HTR-8/SVneo (cell line): Measurements from ENCODE around the gene ANKRD18B.
"Not testable (repeated sequence)": the region's sequence is repeated elsewhere in the genome, so short reads cannot be mapped to it uniquely, and the experiment has no call there.

ENCODE experiments used
- DNase-seq: peaks from one replicate; pipeline ENCODE4 v3.0.0; 2011; ENCODE audit warnings: low spot score, mixed read lengths; ENCODE audit not compliant: insufficient read length
- FAIRE-seq: peaks from 2 replicates; lab custom pipeline; 2011; peaks lifted over from hg19 to GRCh38; lab: Jason Lieb, UNC

The ANKRD18B gene

DNA sequence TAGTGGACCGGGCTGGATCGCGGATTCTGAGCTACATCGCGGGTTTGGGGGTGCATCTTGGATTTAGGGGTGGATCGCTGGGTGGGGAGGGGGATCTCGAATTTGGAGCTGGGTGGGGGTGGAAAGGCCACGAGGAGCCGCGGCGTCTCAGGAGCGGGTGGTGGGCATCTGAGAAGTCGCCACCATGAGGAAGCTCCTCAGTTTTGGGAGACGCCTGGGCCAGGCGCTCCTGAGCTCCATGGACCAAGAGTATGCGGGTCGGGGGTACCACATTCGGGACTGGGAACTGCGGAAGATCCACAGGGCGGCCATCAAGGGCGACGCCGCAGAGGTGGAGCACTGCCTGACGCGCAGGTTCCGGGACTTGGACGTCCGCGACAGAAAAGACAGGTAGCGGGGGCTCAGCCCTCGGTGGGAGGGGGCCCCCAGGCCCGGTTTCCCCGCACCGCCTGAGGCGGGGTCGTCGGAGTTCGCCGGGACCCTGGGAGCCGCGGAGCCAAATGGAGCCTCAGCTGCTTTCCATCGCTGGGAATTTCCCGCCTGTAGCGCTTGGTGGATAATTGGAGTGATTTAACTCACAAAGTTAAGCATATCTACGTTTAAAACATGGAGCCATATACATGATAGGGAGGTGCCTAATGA lies 376 bp downstream of the ANKRD18B start:
- no peak for DNase-seq
- no peak for FAIRE-seq

DNA sequence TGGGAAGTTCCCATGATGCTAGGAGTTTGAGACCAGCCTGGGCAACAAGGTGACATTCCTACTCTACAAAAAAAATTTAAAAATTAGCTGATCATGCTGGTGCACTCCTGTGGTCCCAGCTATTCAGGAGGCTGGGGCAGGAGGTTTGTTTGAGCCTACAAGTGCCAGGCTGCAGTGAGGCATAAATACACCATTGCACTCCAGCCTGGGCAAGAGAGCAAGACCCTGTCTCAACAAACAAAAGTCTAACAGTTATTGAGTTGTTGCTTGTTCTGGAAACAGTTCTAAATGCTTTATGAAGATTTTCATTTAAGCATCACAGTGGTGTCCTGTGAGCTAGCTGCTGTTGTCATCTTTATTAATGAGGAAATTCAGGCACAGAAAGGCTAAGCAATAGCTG lies 4.0 kb downstream of the ANKRD18B start:
- FAIRE-seq, DNase-seq: not testable (repeated sequence)

DNA sequence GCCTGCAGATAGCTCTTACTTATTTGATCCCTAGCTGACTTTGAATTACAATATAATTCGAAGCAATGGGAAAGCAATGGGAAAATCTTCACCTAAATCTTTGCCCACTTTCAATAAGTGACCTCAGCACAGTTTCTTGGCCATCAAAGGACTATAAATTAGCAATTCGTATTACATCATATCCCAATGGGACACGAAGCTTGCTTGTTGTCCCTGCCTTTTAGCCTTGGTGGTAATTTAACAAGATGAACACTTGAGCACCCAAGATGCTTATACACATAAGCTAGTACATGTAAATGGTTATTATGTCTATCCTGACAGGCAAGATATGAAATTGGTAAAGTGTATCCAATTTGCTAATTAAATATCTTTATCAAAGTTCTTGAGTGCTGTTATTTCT lies 9.9 kb downstream of the ANKRD18B start:
- FAIRE-seq = not testable (repeated sequence)

DNA sequence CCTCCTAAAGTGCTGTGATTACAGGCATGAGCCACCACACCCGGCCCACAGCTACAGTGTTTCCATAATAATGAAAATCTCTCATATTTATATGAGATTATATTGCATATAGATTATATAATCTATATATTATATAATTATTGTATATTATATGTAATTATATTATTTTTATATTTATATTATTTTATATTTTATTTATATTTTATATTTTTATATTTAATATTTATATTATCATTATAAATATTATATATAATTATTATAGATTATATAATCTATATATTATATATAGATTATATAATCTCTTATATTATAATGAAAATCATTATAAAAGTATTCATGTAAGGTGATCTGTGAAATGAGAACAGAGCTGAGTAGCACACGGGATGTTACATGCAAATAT lies 11.5 kb downstream of the ANKRD18B start:
- FAIRE-seq (no peak), DNase-seq (no peak)

More for the DNA sequence above, 9.9 kb downstream of the ANKRD18B start:
- DNase-seq = not testable (repeated sequence)

DNA sequence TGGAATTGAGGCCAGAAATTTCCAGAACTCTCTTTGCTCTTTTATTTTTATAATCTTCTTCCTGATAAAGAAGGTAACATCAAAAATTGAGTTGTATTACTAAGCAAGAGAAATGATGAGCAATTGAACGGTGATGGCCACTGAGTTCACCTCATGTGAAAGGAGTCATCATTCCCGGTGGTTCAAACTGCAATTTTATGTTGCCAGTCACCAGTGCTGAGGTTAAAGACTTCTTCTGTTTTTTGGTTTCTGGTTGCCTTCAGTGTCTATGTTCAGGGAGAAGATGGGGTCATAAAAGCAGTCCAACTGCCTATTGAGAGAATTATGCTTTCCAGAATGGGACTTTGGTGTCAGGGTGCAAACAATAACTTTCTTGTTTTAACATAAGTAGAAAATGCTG lies 19.4 kb downstream of the ANKRD18B start:
- not testable (repeated sequence) for DNase-seq, FAIRE-seq

DNA sequence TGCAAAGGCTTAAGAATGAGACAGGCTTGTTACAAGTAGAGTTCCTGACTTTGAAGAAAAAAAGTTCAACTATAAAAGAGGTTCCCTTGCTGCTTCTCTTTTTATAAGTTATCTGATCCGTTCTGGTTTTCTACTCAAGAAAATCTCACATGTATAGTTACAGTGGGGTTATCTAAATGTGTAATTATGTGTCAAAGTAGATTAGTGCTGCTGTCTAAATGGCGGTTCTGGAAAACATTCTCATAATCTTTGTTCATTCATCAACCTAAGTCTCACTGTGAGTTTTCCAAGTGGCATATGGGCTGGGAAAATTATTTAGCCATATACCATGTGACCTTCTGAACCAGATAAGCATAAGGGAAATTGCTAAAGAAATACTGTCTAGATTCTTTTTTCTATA lies 21.7 kb downstream of the ANKRD18B start:
- not testable (repeated sequence) for DNase-seq, FAIRE-seq

DNA sequence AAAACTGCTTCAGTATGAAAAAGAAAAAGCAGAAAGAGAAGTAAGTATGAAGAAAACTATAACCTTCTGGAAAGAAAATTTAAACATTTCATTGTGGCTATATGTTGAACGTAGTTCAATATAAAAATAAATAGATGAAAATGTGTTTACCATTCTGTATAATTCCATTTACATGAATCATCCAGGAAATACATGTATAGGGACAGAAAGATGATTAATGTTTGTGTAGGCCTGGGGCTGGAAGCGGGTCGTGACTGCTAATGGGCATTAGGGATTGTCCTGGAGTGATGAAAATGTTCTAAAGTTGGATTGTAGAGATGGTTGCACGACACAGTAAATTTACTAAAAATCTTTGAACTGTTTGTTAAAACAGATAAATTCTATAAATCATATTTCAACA lies 24.8 kb downstream of the ANKRD18B start:
- FAIRE-seq = peak; percentile 67
- not testable (repeated sequence) for DNase-seq

DNA sequence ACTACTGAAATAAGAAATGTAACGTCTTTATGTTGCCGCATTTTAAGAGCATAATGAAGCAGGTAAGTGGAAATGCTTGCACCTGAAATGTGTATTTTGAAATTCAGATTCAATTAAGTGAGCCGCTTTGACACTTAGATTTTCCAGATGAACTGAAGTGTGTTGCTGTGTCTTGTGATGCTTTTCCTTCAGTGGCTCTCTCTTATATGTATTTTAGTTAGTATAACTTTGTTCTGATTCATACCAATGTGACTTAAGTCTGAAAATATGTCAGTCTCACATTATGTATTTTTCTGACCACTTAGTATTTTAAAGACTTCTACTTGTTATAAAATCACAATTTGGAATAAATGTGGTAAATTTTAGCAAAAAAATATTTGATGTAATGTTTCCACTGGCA lies 25.4 kb downstream of the ANKRD18B start:
- FAIRE-seq, DNase-seq: not testable (repeated sequence)

DNA sequence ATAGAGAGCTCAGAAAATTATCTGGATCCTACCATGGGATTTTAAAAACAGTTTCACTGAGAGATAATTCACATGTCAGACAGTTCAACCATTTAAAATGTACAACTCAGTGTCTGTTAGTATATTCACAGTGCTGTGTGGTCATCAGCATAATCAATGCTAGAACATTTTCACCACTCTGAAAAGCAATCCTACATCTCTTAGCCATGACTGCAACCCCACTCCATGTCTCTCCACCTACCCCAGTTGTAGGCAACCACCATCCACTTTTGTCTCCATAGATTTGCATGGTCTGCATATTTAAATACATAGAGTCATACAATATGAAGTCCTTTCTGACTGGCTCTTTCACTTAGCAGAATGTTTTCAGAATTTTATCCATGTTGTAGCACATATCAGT lies 27.1 kb downstream of the ANKRD18B start:
- DNase-seq, FAIRE-seq: not testable (repeated sequence)

DNA sequence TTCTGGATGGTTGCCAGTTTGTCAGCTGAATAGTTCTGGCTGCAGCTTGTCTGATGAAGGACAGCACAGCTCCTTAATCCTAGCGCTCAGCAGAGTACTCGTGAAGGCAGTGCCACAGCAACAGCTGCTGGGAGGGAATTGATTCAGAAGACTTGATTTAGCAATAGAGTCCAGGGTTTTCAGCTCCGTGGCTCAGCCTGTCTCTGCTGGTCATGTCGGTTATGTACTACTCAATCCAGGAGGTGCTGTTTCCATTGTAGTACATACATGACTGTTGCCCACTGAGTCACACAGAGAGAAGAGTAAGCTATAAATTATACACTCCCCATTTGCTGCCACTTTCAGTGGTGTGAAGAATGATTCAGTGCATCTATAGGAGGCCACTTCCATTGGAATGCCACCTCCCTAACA lies 28.3 kb downstream of the ANKRD18B start:
- DNase-seq, FAIRE-seq: not testable (repeated sequence)

DNA sequence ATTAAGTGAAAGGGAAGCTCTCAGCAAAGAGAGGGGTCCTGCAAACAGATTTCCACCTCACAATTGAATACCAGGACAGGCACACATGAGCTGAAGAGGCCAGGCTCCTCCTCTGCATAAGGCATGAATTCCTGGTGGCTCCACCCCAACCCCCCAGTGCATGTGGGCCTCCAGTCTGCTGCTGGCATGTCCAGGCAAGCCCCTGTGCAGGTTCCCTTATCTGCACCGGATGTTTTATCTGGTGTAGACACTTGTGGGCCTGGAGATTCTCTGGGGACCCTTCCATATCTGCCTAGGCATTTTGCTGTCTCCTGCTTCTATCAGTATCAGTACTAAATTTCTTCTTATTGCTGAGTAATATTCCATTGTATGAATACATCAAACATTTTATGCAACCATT lies 36.2 kb downstream of the ANKRD18B start:
- not testable (repeated sequence) for FAIRE-seq

DNA sequence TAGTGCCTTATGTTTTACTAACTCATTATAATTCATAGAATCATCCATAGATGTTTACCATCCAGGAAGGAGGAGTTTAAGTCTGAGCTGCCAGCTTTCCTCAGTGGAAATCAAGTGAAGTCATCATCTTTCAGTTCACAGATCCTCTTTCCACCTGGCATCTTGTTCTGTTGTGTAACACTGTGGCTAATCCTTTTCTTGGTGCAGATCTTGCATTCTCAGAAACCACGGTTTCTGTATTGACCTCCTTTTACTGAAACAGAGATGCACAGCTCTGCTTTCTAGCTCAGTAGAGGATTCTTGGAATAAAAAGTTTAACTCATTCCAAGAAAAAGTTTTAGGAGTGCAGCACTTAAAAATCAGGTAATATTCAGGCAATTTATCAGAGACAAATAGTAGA lies 38.1 kb downstream of the ANKRD18B start:
- not testable (repeated sequence) for DNase-seq, FAIRE-seq

More for the DNA sequence above, 36.2 kb downstream of the ANKRD18B start:
- not testable (repeated sequence) for DNase-seq

DNA sequence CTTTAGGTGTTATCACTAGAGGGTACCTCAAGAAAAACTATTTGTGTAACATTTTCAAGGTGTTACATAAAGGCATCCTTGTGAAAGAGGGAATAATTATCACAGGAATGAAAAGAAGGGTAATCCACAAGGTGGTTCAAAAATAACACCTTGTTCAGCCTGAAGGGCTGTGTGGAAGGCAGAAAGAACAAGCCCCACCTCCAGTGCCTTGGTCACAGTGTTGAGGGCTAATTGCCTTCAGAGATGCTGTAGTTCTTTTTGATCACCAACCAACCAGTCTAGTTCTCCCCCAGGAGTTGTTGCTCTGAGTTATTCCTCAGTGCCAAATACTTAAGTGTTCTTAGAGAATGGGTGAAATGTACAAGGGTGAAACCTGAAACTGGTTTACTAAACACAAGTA lies 43.7 kb downstream of the ANKRD18B start:
- not testable (repeated sequence) for FAIRE-seq, DNase-seq

DNA sequence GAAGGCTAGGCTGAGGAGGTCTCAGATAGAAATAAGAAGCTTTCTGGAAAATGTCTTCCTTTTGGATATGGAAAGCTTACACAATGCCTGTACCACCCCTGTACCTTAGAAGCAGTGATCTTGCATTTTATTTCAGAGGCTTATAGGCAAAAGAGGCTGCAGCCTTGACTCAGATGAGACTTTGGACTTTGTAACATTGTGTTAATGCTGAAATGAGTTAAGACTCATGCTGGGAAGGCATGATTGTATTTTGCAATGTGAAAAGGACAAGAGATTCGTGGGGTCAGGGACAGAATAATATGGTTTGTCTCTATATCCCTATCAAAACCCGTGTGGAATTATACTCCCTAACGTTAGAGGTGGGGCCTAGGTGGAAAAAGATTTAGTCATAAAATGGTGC lies 53.7 kb downstream of the ANKRD18B start:
- FAIRE-seq, DNase-seq: not testable (repeated sequence)

DNA sequence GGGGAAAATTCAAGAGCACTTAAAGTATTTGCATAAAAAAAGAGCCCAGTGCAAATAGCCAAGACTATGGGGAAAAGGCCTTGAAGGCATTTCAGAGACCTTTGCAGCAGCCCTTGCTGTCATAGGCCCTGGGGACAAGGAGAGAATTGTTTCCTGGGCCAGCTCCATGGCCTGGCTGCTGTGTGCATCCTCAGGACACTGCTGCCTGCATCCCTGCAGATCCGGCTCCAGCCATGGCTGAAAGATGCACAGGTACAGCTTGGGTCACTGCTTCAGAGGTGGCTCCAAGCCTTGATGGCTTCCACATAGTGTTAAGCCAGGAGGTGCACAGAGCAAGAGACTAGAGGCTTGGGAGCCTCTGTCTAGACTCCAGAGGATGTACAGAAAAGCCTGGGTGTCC lies 55.9 kb downstream of the ANKRD18B start:
- not testable (repeated sequence) for FAIRE-seq

DNA sequence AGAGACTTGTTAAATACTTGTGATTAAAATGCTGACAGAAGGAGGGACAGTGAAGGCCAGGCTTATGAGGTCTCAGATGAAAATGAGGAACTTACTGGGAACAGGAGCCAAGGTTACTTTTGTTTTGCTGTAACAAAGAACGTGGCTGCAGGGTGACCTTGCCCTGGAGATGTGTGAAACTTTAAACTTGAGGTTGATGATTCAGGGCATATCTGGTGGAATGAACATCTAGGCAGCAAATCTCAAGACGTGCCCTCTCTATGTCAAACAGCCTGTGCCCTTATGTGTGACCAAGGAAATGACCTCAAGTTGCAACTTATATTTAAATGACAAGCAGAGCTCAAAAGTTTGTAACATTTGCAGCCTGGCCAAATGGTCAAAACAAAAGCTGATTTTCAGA lies 58.6 kb downstream of the ANKRD18B start:
- DNase-seq, FAIRE-seq: not testable (repeated sequence)

More for the DNA sequence above, 55.9 kb downstream of the ANKRD18B start:
- DNase-seq = not testable (repeated sequence)

DNA sequence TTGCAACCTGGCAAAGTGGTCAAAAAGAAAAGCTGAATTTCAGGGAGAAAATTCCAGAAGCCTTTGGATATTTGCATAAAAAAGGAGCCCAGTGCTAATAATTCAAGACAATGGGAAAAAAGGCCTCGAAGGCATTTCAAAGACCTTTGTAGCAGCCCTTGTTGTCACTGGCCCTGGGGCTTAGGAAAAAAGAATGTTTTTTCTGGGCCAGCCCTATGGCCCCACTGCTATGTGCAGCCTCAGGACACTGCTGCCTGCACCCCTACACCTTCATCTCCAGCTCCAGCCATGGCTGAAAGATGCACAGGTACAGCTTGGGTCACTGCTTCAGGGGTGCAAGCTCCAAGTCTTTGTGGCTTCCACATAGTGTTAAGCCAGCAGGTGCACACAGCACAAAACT lies 62.1 kb downstream of the ANKRD18B start:
- FAIRE-seq, DNase-seq: not testable (repeated sequence)

DNA sequence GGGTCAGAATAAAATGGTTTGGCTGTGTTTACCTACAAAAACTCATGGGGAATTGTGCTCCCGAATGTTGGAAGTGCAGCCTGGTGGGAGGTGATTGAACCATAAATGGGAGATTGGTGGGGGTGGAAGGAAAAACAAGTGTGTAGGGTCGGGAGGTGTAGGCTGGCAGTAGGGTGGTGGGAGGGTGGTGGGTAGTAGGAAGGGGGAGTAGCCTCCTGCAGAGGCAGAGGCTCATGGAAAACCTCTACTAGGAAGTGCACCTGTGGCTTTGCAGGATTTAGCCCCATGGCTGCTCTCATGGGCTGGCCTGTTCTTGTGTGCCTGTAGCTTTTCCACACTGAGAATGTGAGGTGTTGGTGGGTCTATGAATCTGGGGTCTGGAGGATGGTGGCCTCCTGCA lies 63.7 kb downstream of the ANKRD18B start:
- not testable (repeated sequence) for FAIRE-seq, DNase-seq

DNA sequence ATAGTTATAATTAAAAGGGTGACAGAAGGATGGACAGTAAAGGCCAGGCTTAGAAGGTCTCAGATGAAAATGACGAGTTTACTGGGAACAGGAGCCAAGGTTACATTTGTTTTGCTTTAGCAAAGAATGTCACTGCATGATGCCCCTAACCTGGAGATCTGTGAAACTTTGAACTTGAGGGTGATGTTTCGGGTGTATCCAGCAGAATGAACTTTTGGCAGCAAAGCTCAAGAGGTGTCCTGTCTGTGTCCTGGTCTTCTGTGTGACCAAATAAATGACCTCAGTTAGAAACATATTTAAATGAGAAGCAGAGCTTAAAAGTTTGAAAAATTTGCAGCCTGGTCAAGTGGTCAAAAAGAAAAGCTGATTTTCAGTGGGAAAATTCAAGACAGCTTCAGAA lies 64.8 kb downstream of the ANKRD18B start:
- FAIRE-seq, DNase-seq: not testable (repeated sequence)

DNA sequence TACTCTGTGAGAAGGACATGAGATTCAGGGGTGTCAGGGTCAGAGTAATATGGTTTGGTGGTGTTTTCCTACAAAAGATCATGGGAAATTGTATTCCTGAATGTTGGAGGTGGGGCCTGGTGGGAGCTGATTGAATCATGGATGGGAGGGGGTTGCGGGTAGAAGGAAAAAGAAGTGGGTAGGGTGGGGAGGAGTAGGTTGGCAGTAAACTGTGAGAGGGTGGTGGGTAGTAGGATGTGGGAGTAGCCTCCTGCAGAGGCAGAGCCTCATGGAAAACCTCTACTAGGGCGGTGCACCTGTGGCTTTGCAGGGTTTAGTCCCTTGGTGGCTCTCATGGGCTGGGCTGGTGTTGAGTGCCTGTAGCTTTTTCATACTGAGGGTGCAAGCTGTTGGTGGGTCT lies 66.8 kb downstream of the ANKRD18B start:
- not testable (repeated sequence) for FAIRE-seq, DNase-seq

DNA sequence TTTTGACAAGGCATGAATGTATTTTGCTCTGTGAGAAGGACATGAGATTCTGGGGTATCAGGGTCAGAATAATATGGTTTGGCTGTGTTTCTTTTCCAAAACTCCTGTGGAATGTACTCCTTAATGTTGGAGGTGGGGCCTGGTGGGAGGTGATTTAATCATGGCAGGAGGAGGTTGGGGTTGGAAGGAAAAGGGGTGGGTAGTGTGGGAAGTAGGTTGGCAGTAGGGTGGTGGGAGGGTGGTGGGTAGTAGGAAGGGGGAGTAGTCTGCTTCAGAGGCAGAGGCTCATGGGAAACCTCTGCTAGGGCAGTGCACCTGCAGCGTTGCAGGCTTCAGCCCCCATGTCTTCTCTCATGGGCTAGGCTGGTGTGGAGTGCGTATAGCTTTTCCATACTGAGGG lies 72.9 kb downstream of the ANKRD18B start:
- not testable (repeated sequence) for DNase-seq, FAIRE-seq

DNA sequence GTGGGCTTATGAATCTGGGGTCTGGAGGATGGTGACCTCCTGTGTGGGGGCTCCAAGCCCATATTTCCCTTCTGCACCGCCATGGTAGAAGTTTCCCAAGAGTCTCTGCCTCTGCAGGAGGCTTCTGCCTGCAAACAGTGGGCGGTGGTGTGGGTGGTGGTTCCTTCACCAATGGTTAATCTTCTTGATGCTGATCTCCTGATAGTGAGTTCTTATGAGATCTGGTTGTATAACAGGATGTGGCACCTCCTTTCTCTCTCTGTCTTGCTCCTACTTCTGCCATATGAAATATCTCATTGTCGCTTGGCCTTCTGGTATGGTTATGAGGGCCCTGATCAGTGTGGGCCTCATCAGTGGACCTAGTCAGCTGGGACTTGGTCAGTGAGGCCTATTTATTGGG lies 73.3 kb downstream of the ANKRD18B start:
- FAIRE-seq, DNase-seq: not testable (repeated sequence)
